DMS 273 (cell line): ENCODE results near the gene NALCN.

ENCODE experiments used
- DNase-seq: peaks from one replicate; lab custom pipeline; 2025; ENCODE audit not compliant: unreplicated experiment; lab: John Stamatoyannopoulos, UW

The NALCN gene

DNA sequence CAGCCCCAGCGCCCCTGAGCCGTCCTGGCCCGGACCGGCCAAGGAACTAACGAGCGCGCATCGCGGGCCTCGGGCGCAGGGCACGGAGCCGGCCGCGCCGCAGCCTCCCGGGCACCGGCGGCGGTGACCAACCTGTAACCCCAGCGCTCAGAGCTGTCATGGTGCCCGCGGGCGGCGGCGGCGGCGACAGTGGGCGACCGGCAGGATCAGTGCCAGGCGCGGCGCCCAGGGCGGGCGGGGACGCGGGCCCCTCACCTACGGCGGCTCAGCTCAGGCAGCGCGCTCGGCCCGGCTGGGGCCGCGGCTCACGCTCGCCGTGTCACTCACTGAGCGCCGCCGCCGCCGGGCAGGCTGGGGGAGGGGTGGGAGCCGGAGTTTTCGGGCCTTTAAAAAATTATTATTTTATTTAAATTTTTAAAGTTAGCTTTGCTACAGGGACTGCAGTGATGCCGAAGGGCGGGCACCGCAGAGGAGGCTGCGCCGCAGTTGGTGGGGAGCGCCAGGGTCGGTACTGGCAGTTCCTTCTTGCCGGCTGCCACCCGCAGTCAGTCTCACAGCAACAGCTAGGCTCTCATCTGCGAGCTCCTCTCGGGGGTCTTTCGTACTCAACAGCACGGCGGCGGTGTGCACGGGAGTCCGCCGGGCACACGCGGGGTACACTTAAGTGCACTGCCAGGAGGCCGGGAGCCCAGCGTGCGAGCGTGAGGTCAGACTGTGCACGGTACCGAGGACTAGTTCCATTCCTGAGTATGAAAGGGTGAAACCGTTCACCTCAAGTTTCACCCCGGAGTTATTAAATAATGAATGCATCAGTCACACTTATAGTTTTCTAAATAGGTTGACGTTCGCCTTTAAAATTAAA, at the start of gene NALCN:
NALCN (minus strand) TSS at position 328 of the 862 bp plus-strand sequence. CDS start 17,382 bp downstream, outside the sequence.
- DNase-seq: peak; percentile 45

DNA sequence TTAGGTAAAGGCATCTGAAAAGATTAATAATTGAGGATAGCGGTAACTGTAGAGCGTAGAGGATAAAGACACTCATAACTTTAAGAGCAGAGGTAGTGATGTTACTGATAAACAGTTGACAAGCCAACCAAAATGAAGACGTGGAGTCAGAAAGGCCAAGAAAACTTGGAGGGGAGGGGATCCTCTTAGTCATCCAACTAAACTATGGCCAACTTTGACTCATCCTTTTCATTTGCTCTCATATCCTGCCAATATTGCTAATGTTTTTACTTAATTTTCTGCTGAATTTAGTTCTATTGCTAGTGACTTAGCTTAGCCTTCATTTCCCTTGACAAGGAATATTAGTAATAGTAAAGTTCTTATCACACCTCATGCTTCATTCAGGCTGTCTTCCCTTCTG, 49.6 kb upstream of the NALCN start:
- no peak for DNase-seq

DNA sequence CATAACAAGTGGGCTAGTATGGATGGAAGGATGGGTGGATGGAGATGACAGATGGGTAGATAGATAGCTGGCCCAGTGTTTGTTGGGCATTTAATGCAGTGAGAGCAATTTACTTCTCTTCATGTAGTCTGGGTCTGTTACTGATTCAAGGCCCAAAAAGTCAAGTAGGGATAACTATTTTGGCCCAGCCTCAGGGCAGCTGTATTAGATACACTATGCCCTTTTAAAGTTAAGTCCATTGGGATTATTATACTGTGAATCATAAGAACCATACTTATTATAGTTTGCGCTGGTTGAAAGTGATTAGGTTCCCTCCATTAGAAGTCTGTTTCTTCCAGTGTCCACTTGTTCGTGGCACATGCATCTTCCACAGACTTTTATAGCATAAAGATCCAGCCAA, 40.9 kb upstream of the NALCN start:
- DNase-seq: no peak

DNA sequence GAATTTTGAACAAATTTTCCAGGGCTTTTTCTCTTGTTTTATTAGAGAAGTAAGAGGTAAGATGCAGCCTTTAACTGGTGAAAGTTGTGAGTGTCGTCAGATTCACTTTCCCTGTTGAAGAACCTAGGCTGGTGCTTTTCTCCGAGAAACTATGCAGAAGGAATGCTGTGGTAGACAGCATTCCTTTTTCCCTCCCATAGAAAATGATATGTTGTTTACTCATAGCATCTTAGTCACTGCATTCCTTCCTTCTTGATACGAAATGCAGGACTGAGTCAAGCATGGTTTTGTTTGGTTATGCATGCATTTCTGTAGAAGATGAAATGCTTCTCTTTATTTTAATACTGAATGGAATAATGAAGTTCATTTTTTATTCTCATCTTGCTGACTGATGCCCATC, 39.6 kb upstream of the NALCN start:
- DNase-seq: no peak

DNA sequence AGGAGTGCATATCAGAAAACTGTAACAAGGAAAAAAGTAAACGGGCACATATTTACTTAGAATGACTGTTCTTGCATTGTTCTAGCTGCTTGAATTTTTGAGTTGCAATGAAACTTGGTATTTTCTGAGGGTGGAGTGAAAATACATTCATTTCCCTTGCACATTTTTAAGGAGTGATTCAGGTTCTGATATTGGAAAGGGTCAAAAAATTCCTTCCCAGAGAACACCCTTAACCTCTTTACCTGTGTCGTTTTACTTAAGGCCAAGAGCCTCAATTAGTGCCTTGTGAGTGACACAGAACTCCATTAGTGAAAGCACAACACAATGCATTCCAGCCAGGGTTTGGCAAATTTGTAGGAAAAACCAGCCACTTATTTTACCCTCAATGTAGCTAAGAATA, 38.5 kb upstream of the NALCN start:
- no peak for DNase-seq

DNA sequence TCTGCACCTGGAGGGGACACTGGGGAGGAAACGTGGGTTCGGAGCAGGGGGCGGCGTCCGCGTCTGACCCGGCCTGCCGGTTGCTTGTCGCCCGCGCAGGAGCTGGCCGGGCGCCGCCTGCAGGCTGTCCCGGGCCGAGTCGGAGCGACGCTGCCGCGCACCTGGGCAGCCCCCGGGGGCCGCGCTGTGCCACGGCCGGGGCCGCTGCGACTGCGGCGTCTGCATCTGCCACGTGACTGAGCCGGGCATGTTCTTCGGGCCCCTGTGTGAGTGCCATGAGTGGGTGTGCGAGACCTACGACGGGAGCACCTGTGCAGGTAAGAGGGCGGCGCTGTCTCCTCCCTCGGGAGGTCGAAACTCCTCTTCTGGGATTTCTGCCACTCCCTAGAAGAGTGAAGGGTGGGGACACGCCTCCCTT, 37.5 kb upstream of the NALCN start:
- peak; percentile 3 for DNase-seq

DNA sequence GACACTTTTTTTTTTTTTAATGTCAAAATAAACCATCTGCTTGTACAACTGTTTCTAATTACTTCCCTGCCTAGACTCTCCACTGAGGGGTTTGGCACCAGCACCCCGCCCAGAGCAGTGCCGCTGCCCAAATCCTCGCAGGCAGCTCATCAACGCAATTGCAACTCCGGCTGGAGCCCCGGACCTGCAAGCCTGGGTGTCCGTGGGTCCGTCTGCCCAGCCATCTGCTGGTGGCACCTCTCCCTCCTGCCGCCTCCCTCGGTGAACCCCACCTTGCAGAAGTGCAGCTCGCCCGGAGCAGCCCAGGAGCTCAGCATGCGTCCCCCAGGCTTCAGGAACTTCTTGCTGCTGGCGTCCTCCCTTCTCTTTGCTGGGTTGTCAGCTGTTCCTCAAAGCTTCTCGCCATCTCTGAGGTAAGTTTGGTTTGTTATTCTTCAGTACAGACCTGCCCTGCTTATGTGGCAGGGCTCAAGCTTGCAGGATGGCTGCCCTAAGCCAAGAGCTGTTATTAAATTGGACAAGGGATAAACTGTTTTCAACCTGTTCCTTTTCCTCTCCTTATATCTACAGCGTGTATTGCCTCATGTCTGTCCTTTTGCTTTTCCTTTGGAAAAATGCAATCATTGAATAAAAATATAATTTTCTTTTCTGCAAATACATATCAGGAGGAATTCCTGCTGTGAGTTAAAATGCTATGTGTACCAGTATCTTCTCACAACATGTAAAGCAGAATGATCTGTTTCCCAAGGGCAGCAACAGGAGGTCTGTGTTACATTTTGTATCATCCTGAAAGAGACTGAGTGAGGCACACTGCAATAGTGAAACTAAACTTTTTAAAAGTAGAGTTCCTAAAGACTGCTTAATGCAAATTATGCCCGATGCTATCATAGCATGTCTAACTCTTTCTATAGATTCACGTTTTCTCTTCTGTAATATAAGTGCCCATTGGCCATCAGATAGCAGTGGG, 36.5 kb upstream of the NALCN start, which contains the start of gene ITGBL1:
ITGBL1 (plus strand) TSS at position 157 of the 967 bp plus-strand sequence; CDS start at position 316, 159 bp downstream.
- no peak for DNase-seq

DNA sequence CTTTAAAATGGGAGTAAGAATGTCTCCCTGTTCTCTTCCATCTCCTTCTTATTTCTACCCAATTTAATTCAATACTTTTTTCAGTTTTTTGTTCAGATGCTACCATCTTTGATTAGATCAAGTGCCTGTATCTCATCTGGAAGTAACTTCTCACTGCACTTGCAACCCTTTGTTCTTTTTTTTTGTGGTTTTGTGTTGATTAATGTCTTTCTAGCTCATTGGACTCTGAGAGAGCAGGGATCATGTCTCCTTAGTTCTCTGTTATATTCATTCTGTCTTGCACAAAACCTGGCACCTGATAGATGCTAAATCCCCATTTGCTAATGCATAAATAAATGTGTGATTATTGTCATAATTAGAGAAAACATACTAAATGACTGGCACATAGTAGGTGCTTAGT, 35.3 kb upstream of the NALCN start:
- DNase-seq: no peak

DNA sequence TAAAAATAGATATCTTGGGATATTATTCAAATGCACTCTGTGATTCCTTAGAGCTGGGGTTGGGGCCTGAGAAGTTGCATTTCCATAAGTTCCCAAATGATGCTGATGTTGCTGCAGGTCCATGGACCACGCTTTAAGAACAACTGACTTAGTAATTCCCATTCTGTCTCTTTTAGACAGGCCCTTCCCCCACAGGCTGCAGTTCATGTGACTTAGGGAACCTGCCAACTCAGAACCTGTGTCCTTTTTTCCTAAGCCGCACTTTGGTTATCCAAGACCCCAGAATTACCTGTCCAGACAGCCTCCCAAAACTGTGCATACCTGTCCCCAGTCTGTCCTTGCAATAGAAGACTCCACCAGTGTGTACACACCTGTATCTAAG, 34.4 kb upstream of the NALCN start:
- no peak for DNase-seq

DNA sequence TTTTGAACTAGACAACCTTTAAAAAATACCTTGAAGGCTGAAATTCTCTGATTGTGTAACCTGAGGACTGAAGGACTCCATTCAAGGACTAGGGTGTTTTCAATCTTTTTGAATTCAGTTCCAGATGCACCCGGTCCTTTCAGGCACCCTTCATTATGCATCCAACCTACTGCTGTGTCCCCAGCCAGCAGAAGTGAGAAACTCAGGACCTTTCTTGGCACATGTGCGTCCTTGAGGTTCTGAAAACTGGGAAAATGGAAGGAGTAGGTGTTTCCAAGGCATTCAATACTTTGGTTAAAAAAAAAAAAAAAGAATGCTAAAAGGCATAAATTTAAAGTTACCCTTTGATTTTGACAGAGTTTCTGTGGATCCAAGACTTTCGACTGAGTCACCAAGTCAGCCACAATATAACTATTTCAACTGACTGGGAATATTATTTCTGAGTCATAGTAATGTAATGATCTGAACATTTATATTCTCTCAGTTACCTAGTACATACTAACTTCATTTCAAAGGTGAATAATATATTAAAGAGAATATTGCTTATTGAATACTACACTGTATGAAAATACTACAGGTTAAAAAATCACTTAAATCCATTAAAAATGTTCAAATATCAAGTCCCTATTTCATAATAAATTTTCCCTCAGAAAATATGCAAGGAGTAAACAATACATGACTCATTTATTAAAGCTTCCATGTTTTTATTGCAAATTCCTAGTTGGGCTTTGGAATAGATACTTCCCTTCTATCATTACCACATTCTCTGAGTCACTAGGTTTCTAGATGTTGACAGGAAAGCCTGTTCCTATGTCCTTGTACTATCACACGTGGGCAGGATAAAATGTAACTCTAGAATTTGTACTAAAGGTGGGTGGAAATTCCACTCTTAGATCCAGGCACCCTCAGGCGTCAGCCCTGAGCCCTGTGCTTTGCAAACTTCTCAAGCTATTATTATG, 33.8 kb upstream of the NALCN start:
- DNase-seq: no peak

DNA sequence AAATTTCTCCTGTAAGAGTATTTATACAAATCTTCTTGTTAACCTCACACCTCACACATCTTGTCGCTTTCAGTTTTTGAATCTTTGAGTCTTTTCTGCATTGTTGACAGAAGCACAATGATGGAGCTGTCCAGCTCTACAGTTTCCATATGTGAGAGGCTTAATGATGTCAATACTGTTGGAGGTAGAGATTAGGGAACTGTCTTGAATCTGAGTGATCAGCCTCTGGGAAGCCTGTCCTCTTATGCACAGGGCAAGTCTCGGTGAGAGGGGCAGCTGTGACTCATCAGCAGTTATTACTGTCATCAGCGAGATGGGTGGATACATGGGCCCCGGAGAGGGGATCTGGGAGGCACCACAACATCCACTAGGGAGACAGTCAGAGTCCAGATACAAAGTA, 31.5 kb upstream of the NALCN start:
- no peak for DNase-seq

DNA sequence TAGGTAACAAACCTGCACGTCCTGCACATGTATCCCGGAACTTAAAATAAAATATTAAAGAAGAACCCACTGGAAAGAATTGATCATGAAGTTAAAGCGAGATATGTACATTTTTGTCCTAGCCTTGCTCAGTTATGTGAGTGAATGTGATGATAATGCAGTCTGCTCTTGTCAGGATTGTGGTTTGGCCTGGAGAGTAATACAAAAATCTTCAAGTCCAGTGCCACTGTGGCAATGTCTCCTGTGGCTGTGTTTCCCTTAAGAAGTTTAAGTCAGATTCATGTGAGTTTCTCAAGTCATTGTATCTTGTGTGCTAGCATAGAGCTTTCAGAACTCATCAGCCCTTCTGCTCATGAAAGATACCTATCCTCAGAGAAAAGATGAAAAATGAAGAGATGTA, 18.2 kb upstream of the NALCN start:
- no peak for DNase-seq

DNA sequence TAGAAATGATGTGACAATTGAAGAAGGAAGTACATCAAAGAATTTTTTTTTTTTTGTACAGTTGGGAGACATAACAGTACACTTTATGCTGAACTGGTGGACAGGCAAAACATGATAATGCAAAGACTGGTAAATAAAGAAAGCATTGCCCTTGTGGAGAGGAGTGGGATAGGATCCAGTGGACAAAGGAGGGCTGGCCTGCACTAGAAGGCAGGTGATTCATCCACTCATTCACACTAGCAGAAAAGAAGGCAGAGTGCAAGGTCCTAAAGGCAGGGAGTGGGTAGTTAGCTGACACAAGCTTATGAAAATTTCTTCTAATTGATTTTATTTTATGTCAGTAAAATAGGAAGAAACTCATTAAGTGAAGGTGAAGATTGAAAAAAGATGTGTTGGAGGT, 17.6 kb upstream of the NALCN start:
- DNase-seq: no peak

DNA sequence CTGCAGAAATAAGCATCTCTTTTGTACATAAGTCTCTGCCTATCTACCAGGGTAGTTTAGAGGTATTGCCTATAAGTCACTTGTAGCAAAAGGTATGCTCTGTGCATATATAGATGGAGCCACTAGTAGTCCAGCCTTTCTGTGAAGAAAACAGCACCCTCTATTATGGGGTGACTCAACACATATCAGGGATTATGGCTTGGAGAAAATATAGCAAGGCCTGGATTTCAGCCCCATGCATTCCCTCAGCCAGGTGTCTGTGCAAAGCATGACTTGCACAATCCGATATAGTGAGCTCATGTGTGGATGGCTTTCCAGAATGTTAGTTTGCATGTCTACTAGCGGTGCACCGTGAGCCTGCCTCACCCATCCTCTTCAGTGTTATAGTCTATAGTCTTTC, 13.4 kb upstream of the NALCN start:
- DNase-seq: no peak

DNA sequence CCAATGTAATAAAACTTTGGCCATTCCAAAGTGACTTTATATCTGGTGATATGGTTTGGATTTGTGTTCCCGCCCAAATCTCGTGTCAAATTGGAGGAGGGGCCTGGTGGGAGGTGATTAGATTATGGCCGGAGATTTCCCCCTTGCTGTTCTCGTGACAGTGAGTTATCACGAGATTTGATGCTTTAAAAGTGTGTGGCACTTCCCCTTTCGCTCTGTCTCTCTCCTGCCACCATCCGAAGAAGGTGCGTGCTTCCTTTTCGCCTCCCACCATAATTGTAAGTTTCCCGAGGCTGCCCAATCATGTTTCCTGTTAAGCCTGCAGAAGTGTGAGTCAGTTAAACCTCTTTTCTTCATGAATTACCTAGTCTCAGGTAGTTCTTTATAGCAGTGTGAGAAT, 9.3 kb upstream of the NALCN start:
- no peak for DNase-seq

DNA sequence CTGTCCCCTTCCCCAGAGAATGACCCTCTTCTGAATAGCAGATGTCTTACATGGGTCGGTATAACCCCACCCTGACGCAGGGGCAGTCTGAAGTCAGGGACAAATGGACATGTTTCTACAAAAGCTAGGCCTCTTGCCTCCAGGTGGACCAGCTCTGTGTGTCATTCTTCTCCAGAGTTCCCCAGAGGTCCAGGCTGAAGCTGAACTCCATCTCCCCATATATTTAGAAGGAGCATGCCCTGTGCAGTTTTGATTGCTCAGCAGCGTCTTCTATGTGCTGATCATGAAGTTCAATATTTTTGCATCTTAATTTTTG, 8.8 kb upstream of the NALCN start:
- DNase-seq: no peak

DNA sequence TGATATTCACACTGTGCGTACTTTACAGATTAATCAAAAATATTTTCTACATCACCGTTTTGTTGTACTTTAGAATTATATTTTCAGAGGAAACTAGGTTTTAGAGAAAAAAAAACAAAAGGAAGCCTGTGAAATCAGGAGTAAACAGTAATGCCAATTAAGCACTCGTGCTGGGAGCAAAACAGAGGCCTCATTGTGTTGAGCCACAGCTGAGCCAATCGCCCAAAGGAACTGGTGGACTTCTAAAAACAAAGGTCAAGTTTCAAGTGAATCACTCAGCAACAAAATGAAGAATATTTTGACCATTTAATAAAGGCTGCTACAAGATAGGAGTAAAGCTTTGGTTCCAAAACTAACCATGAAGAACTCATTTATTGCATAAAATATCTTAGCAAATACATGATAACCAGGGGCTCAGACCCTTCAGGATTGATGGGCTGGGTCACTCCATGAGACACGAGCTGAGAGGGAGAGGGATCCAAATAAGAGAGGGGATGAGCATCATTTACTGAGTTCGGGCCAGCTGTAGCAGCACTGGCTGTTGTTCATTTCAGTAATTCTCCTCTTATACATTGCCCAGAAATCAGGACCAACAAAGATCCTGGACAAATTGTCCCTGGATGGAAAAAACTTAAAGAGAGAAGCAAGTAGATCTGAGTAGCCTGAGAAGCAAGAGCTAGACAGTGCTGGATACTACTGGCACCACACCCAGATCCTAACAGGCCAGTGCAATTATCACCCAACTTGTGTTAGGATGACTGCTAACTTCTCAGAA, 8.3 kb upstream of the NALCN start:
- DNase-seq: no peak

DNA sequence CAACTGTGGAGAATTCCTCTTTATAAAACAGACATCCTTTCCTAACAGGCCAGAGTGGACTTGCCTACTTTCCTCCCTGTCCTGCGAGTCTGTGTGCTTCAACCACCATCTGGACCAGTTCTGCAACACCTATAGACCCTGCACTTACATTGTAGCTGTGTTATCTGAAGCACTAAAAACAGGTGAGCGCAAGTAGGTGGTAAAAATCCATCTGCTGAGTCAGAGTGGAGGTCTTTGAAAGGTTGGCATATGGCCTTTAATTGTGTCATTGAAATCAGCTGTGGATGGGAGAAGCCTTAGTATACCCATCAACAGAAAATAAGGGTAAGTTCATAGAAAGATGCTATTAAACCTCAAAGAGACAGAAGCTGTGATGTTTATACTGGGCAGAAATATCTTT, 7.6 kb upstream of the NALCN start:
- no peak for DNase-seq

DNA sequence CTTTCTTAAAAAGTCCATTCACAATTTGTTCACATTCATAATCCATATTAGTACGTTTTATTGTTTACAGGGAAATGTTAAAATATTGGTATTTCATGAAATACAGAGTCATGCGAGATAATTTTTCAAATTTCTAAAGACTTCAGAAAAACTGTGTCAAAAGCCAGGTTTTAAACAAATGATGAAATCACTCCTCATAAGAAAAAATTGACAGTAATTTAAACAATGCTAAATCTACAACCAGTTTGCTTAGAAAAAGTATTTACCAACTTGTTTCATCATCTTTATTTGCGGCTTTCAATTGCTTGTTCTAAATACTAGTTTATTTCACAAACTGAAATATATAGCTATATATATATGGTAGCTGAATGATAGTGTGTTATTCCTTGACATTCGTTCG, 1.2 kb upstream of the NALCN start:
- no peak for DNase-seq

DNA sequence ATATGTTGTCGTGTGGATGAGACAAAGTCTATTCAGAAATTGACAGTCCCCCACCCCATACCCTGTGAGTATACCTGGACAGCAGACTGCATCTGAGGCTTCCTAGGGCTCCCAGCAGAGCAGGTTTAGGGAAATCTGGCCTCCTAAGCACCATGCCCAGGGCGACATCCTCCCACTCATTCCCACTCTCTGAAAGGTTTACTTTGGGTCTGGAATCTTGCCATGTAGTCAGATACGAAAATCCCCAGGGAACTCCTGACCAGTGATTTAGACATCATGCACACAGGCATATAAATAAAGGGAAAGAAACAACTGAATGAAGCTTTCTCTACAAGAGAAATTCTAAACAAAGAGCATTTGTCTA, 717 bp upstream of the NALCN start:
- peak; percentile 0 for DNase-seq
